NB4 (cell line): ENCODE results near the gene PDZRN3.

Experiments used
- DNase-seq: peaks from one replicate; pipeline ENCODE4 v3.0.0; 2010; ENCODE audit warnings: low read depth
- H3K4me3 ChIP-seq: one replicate; pipeline ENCODE4 v1.5.1; 2011; ENCODE audit warnings: mild to moderate bottlenecking, low read depth, low read length, moderate library complexity
- MYC ChIP-seq: IDR thresholded peaks from 2 replicates; pipeline ENCODE4 v1.6.1; 2011; ENCODE audit warnings: low read depth, low read length
- POLR2A ChIP-seq: IDR thresholded peaks from 2 replicates; pipeline ENCODE4 v1.6.1; 2011; ENCODE audit warnings: mild to moderate bottlenecking; ENCODE audit not compliant: insufficient read length; ENCODE audit errors: extremely low read depth
- TF ChIP-seq, protein P1 (sequence below): IDR thresholded peaks from one replicate; pipeline ENCODE4 v1.5.1; 2012; ENCODE audit warnings: low read depth, low read length
- TF ChIP-seq, protein P2 (sequence below): IDR thresholded peaks from 2 replicates; pipeline ENCODE4 v1.6.1; 2011; ENCODE audit warnings: low read depth, low read length

The PDZRN3 gene

DNA sequence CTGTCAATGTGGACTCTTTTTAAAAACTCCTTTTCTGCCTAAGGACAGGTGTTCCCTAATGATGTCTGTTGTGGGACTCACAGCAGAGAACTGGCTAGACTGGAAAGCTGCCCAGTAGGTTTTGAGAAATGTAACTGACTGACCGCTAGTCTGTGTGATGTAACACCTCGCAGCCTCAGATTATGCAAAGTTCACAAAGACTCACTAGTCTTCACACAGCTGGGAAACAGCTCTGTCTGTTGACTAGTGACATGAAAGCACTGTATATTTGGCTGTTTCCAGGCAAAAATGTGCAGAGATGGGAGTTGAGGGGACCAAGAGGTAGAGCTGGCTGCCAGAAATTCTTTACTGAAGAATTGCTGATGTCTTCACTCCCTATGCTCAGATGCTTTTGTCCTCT lies 10.3 kb downstream of the PDZRN3 start:
- no peak for TF ChIP-seq MYC
- TF ChIP-seq POLR2A: no peak
- TF ChIP-seq, protein P1, sequence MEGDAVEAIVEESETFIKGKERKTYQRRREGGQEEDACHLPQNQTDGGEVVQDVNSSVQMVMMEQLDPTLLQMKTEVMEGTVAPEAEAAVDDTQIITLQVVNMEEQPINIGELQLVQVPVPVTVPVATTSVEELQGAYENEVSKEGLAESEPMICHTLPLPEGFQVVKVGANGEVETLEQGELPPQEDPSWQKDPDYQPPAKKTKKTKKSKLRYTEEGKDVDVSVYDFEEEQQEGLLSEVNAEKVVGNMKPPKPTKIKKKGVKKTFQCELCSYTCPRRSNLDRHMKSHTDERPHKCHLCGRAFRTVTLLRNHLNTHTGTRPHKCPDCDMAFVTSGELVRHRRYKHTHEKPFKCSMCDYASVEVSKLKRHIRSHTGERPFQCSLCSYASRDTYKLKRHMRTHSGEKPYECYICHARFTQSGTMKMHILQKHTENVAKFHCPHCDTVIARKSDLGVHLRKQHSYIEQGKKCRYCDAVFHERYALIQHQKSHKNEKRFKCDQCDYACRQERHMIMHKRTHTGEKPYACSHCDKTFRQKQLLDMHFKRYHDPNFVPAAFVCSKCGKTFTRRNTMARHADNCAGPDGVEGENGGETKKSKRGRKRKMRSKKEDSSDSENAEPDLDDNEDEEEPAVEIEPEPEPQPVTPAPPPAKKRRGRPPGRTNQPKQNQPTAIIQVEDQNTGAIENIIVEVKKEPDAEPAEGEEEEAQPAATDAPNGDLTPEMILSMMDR: no peak
- TF ChIP-seq, protein P2, sequence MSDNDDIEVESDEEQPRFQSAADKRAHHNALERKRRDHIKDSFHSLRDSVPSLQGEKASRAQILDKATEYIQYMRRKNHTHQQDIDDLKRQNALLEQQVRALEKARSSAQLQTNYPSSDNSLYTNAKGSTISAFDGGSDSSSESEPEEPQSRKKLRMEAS: no peak
- no peak overlapping the region for H3K4me3 ChIP-seq
- DNase-seq: peak; percentile 14

DNA sequence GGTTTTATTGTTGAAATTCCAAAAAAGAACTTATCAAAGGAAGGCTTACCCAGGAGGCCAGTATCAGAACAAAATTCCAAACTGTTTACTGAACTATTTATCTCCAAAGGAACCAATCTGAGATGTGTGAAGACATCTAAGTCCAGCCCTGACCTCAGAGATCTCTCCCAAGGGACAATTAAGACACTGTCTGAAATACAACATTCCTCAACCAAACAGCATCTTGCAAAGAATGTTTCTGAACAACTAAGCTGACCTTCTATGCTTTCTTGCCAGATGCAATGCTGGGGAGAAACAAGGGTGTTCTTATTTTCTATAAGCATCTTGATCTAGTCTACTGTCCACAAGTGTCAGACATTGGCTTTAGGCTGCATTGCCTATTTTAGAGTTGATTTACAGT lies 13.6 kb downstream of the PDZRN3 start:
- TF ChIP-seq POLR2A (no peak), MYC (no peak)
- TF ChIP-seq, protein P2: no peak
- TF ChIP-seq, protein P1: no peak
- no peak overlapping the region for H3K4me3 ChIP-seq
- DNase-seq: no peak

DNA sequence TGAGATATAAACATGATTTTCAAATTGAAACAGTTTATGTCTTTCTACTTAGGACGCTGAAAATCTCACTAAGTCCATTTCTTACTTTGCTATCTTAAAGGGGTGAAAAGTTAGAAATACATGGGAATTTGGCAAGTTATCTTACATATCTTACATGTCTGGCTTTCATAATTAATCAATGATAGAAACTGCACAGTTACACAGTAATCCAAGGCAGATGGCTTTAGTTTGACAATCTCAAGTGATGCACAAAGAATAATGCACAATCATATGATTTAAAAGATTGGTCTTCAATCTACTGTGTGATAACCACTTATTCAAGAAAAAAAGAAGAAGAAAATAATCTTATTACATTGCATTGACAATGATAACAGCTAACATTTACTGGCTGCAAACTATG lies 14.2 kb downstream of the PDZRN3 start:
- H3K4me3 ChIP-seq: no peak overlapping the region
- no peak for TF ChIP-seq MYC
- TF ChIP-seq, protein P1: no peak
- DNase-seq: no peak

DNA sequence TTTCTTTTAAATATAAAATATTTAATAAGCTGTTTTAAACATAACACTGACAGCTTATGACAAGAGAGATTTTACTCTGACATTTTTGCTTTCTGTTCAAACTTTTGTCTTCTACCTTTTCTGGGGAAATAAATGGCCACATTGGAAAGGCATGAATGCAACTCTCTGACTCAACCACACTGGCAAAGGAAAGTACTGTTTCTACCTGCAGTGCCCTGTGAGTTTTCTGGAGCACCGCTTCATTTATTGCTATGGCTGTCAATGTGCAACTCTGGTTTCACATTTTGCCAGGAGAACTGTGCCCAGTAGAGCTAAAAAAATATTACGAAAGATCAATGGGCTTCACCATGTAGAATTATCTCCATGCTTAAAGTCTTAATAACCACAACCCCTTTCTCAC lies 15.1 kb downstream of the PDZRN3 start:
- H3K4me3 ChIP-seq: no peak overlapping the region
- TF ChIP-seq, protein P2: no peak
- DNase-seq: no peak

DNA sequence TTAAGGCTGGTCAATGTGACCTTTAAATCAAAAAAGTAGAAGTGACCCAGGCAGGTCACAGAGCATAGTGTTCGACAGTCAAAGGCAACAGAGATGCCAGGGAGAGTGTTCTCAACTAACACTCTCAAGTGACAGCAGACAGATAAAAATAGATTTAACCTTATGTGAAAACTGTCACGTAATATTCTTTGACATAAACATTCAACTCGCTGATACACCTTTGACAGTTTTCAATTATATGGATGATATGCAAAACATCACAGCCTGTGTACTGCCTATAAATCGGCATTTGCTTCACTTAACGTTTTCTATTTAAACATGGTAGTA lies 15.5 kb downstream of the PDZRN3 start:
- H3K4me3 ChIP-seq: no peak overlapping the region
- TF ChIP-seq, protein P1: no peak
- TF ChIP-seq MYC (no peak), POLR2A (no peak)
- TF ChIP-seq, protein P2: no peak
- no peak for DNase-seq

DNA sequence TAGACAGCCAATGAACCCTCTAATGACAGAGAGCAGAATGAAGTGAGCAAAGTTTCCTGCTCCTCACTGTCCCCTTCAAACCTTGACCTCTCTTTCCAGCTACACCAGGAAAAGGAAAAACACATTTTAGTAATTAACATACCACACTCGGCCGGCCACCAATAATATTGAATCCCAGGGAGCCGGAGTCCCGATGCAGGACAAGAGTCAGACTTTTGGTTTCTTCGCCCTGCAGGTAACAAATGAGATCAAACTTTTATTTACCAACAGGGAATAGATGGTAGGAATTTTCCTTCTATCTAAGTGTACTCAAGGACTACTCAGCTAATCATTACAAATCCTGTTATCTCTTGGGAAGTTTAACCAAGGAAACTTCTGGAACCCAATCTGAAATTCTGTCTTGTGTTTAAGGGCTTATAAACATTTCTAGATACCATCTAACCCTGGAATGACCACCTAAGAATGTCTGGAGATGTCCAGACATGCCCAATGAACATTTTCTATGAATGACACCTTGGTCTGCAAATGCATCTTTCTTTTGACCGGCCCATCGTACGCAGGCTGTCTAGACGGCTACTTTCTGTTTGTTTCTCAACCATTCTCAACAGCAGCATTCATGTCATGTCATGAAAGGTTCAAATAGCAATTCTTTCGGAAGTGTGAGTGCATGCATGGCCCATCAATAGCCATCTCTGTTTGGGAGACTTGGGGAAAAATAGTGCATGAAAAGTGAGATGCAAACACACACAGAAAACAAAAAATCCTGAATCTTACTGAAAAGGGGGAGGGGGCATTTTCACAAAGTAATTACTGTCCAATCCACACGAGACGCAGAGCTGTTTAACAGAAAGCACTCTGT lies 16.1 kb downstream of the PDZRN3 start:
- DNase-seq: no peak
- H3K4me3 ChIP-seq: no peak overlapping the region
- TF ChIP-seq, protein P2: no peak
- TF ChIP-seq MYC: no peak
- TF ChIP-seq, protein P1: no peak
- no peak for TF ChIP-seq POLR2A
